H1 (cell line): Measurements from ENCODE around the gene ASCC3. TPM values are rescaled to one million over a fixed set of nuclear protein-coding genes. Genes with fewer than 3 reads are reported as not detected.

Source experiments
- CTCF ChIA-PET: fragments of 300-600 bp; sonication (Branson Sonifier 250); formaldehyde crosslinking; loops from one replicate; lab custom pipeline; 2021; ENCODE audit not compliant: partially characterized antibody; lab: Charles Lee
- POLR2A ChIA-PET: fragments of 300-600 bp; sonication (Branson Sonifier 250); formaldehyde crosslinking; loops from one replicate; lab custom pipeline; 2021; ENCODE audit warnings: inconsistent platforms; ENCODE audit not compliant: partially characterized antibody; lab: Charles Lee
- DNase-seq, 2 experiments: peaks; one replicate each; pipeline versions ENCODE4 v3.0.0 to v3.0.0-alpha.2; 2010 to 2022; ENCODE audit warnings: low spot score in 2 of 2, low read depth in 1 of 2, mixed read lengths in 1 of 2
- FAIRE-seq: peaks from 2 replicates; lab custom pipeline; 2011; peaks lifted over from hg19 to GRCh38; lab: Jason Lieb, UNC
- H2AFZ ChIP-seq: 2 replicates; pipeline ENCODE4 v1.8.1; 2012; ENCODE audit warnings: low read length, inconsistent platforms
- H2AK5ac ChIP-seq: 2 replicates; pipeline ENCODE4 v1.6.1; 2013; ENCODE audit warnings: low read depth, low read length
- H2BK120ac ChIP-seq: replicated peaks from 2 replicates; pipeline ENCODE3; 2013; ENCODE audit warnings: low read depth, low read length, inconsistent platforms
- H2BK12ac ChIP-seq: 2 replicates; pipeline ENCODE4 v1.6.1; 2013; ENCODE audit warnings: low read depth, low read length
- H2BK15ac ChIP-seq: 2 replicates; pipeline ENCODE4 v1.6.1; 2013; ENCODE audit warnings: low read length
- H2BK20ac ChIP-seq: 2 replicates; pipeline ENCODE4 v1.6.1; 2013; ENCODE audit warnings: low read length
- H2BK5ac ChIP-seq: 2 replicates; pipeline ENCODE4 v1.6.1; 2013; ENCODE audit warnings: low read depth, low read length
- H3K14ac ChIP-seq: 2 replicates; pipeline ENCODE4 v1.6.1; 2013; ENCODE audit warnings: inconsistent platforms; ENCODE audit not compliant: insufficient read length
- H3K18ac ChIP-seq: 2 replicates; pipeline ENCODE4 v1.6.1; 2013; ENCODE audit warnings: low read length; ENCODE audit errors: extremely low read depth
- H3K23ac ChIP-seq: 2 replicates; pipeline ENCODE4 v1.6.1; 2013; ENCODE audit warnings: inconsistent platforms; ENCODE audit not compliant: insufficient read length
- H3K23me2 ChIP-seq: 2 replicates; pipeline ENCODE4 v1.6.1; 2013; ENCODE audit warnings: low read depth, low read length
- H3K27ac ChIP-seq: 2 replicates; pipeline ENCODE4 v1.6.1; 2011; ENCODE audit warnings: low read depth, low read length, inconsistent platforms
- H3K27me3 ChIP-seq, 4 experiments: replicated peaks in 1 of 4; 1 replicate in 1 of 4; 2 replicates in 3 of 4; pipeline versions ENCODE4 v1.6.1 to v1.8.1; 2011 to 2013; ENCODE audit warnings: low read length in 3 of 4, mild to moderate bottlenecking in 3 of 4, inconsistent platforms in 2 of 4, mixed read lengths in 2 of 4, moderate library complexity in 1 of 4; ENCODE audit not compliant: control insufficient read depth in 3 of 4, insufficient read depth in 3 of 4; ENCODE audit errors: extremely low read depth in 1 of 4
- H3K36me3 ChIP-seq, 4 experiments: 2 replicates each; pipeline versions ENCODE4 v1.6.1 to v1.8.1; 2011 to 2013; ENCODE audit warnings: mild to moderate bottlenecking in 4 of 4, low read length in 3 of 4, moderate library complexity in 2 of 4, control low read depth in 1 of 4, inconsistent platforms in 1 of 4; ENCODE audit not compliant: insufficient read depth in 4 of 4, control insufficient read depth in 2 of 4
- H3K4ac ChIP-seq: replicated peaks from 2 replicates; pipeline ENCODE3; 2013; ENCODE audit warnings: low read length, low read depth, mixed read lengths, inconsistent platforms; ENCODE audit not compliant: insufficient read length
- H3K4me1 ChIP-seq, 4 experiments: replicated peaks in 1 of 4; 1 replicate in 1 of 4; 2 replicates in 3 of 4; pipeline versions ENCODE4 v1.6.1 to v1.8.1; 2011 to 2013; ENCODE audit warnings: low read length in 3 of 4, inconsistent platforms in 2 of 4, mixed read lengths in 1 of 4; ENCODE audit not compliant: insufficient read depth in 4 of 4, control insufficient read depth in 3 of 4
- H3K4me2 ChIP-seq, 2 experiments: 2 replicates each; pipeline versions ENCODE4 v1.6.1 to v1.8.1; 2011 to 2013; ENCODE audit warnings: low read depth in 2 of 2, low read length in 2 of 2, control low read depth in 1 of 2, inconsistent platforms in 1 of 2, mild to moderate bottlenecking in 1 of 2; ENCODE audit not compliant: insufficient read depth in 1 of 2
- H3K4me3 ChIP-seq, 4 experiments: fragments of 200-600, 300-600 bp in 1 of 4; sonication (generic), shearing (Covaris generic), sonication (Bioruptor Twin) in 1 of 4; 2 replicates each; pipeline versions ENCODE4 v1.5.1 to v1.8.1; 2011 to 2016; ENCODE audit warnings: low read length in 4 of 4, low read depth in 3 of 4, control low read depth in 2 of 4, inconsistent platforms in 2 of 4, mild to moderate bottlenecking in 2 of 4, mixed read lengths in 1 of 4, moderate library complexity in 1 of 4; ENCODE audit not compliant: insufficient read depth in 2 of 4; ENCODE audit errors: extremely low read depth in 1 of 4
- H3K56ac ChIP-seq: replicated peaks from 2 replicates; pipeline ENCODE3; 2013; ENCODE audit warnings: low read depth, mild to moderate bottlenecking, mixed read lengths, low read length, inconsistent platforms; ENCODE audit not compliant: insufficient read length
- H3K79me1 ChIP-seq: 2 replicates; pipeline ENCODE4 v1.6.1; 2013; ENCODE audit warnings: low read depth, low read length, control low read depth
- H3K79me2 ChIP-seq, 2 experiments: 2 replicates each; pipeline versions ENCODE4 v1.6.1 to v1.8.1; 2012 to 2013; ENCODE audit warnings: low read length in 2 of 2, mild to moderate bottlenecking in 2 of 2, inconsistent platforms in 1 of 2; ENCODE audit not compliant: insufficient read depth in 2 of 2, control insufficient read depth in 1 of 2
- H3K9ac ChIP-seq, 4 experiments: replicated peaks in 1 of 4; 1 replicate in 1 of 4; 2 replicates in 3 of 4; pipeline versions ENCODE4 v1.6.1 to v1.8.1; 2011 to 2013; ENCODE audit warnings: low read depth in 3 of 4, low read length in 3 of 4, control low read depth in 2 of 4, mild to moderate bottlenecking in 2 of 4, moderate library complexity in 2 of 4, inconsistent platforms in 1 of 4; ENCODE audit errors: extremely low read depth in 1 of 4
- H3K9me3 ChIP-seq, 2 experiments: 2 replicates each; pipeline versions ENCODE4 v1.6.1 to v1.8.1; 2012 to 2013; ENCODE audit warnings: mild to moderate bottlenecking in 2 of 2, moderate library complexity in 2 of 2, control low read depth in 1 of 2, inconsistent platforms in 1 of 2, low read depth in 1 of 2, low read length in 1 of 2, mixed read lengths in 1 of 2; ENCODE audit not compliant: insufficient read depth in 2 of 2
- H4K20me1 ChIP-seq, 2 experiments: replicated peaks in 1 of 2; 2 replicates each; pipeline versions ENCODE3 to v1.8.1; 2011 to 2013; ENCODE audit warnings: inconsistent platforms in 2 of 2, low read length in 2 of 2, mild to moderate bottlenecking in 1 of 2; ENCODE audit not compliant: insufficient read depth in 2 of 2, control insufficient read depth in 1 of 2
- H4K5ac ChIP-seq: 2 replicates; pipeline ENCODE4 v1.6.1; 2013; ENCODE audit warnings: low read length, low read depth, mixed read lengths, inconsistent platforms; ENCODE audit not compliant: insufficient read length
- H4K8ac ChIP-seq: 2 replicates; pipeline ENCODE4 v1.8.0; 2013; ENCODE audit warnings: mild to moderate bottlenecking, moderate library complexity, low read length, inconsistent platforms; ENCODE audit not compliant: insufficient read depth; ENCODE audit errors: extremely low read depth
- H4K91ac ChIP-seq: replicated peaks from 2 replicates; pipeline ENCODE3; 2013; ENCODE audit warnings: low read length, mixed read lengths, inconsistent platforms; ENCODE audit not compliant: insufficient read length
- BCL11A ChIP-seq, 2 experiments: IDR thresholded peaks; one replicate each; pipeline ENCODE4 v1.6.1; 2011; ENCODE audit warnings: low read depth in 2 of 2, low read length in 2 of 2, mild to moderate bottlenecking in 2 of 2
- CEBPB ChIP-seq: IDR thresholded peaks from 2 replicates; pipeline ENCODE4 v1.6.1; 2012; ENCODE audit warnings: low read depth, low read length
- FOSL1 ChIP-seq: IDR thresholded peaks from 2 replicates; pipeline ENCODE4 v1.6.1; 2011; ENCODE audit warnings: mild to moderate bottlenecking, low read depth, low read length, moderate library complexity; ENCODE audit not compliant: insufficient read depth
- KDM4A ChIP-seq: IDR thresholded peaks from one replicate; pipeline ENCODE4 v1.7.1; 2012; ENCODE audit warnings: low read depth, mild to moderate bottlenecking, moderate library complexity, low read length, inconsistent platforms; ENCODE audit not compliant: severe bottlenecking
- NANOG ChIP-seq: IDR thresholded peaks from 2 replicates; pipeline ENCODE4 v1.6.1; 2011; ENCODE audit warnings: low read length, low read depth, mild to moderate bottlenecking, inconsistent platforms; ENCODE audit not compliant: insufficient read depth, poor library complexity, severe bottlenecking
- RFX5 ChIP-seq: IDR thresholded peaks from 2 replicates; pipeline ENCODE4 v1.6.1; 2011; ENCODE audit warnings: low read depth, low read length, improper control_type of control experiment, borderline replicate concordance
- RXRA ChIP-seq: IDR thresholded peaks from 2 replicates; pipeline ENCODE4 v1.6.1; 2011; ENCODE audit warnings: low read depth, mild to moderate bottlenecking, low read length, moderate library complexity; ENCODE audit not compliant: insufficient read depth
- SIX5 ChIP-seq: IDR thresholded peaks from 2 replicates; pipeline ENCODE4 v1.6.1; 2011; ENCODE audit warnings: mild to moderate bottlenecking, low read depth, low read length
- USF2 ChIP-seq: IDR thresholded peaks from 2 replicates; pipeline ENCODE4 v1.6.1; 2011; ENCODE audit warnings: low read length, improper control_type of control experiment
- WGBS, 2 experiments: shearing (Covaris generic) in 1 of 2; methylation state at CpG; one replicate each; pipeline versions ENCODE4 v1.1.6 to v1.1.7; 2013 to 2015; ENCODE audit warnings: low lambda C conversion rate in 2 of 2, mixed read lengths in 2 of 2, inconsistent platforms in 1 of 2, low coverage in 1 of 2, missing lambda C conversion rate in 1 of 2; ENCODE audit not compliant: insufficient replicate concordance in 2 of 2, insufficient coverage in 1 of 2, insufficient read length in 1 of 2; ENCODE audit errors: extremely low coverage in 1 of 2, missing lambda C conversion rate in 1 of 2; 5-methylcytosine and 5-hydroxymethylcytosine counted together
- polyA plus RNA-seq, 7 experiments: library from polyadenylated mRNA; depleted of rRNA in 3 of 7; stranded (reverse) in 5 of 7; unstranded in 2 of 7; fragments of >200 nt in 5 of 7; fragments of 200-250 nt in 2 of 7; gene quantifications; 1 replicate in 5 of 7; 2 replicates in 1 of 7; 4 replicates in 1 of 7; pipeline versions ENCODE4 v1.2.1 to v1.2.3, GENCODE V29; 2011 to 2013; ENCODE audit warnings: missing spikeins in 2 of 7, mixed read lengths in 2 of 7
- total RNA-seq: library from RNA; stranded (reverse); fragmentation: NEBNext Ultra II Directional; extraction: Animal tissue kit (Norgen Biotek cat#: 25700); gene quantifications from 2 replicates; pipeline ENCODE4 v1.2.1, GENCODE V29; 2021

The ASCC3 gene
- total and polyA plus RNA-seq, 2 of the 8 experiments (the other 6 are each of a cell fraction or from before 2014, with no cell fraction given): 37.5 to 77.8 TPM

GRCh38 chr6:100626721-100627120 lies 254.4 kb downstream of the ASCC3 start:
- Histone ChIP-seq H3K23me2 (no peaks in the 10 kb centered on the region), H3K4ac (no peak overlapping the region)
- CTCF ChIA-PET: interaction anchor here (1.1 kb wide), 1 partner anchor 194 kb away, joined by 3 read pairs; no protein-coding TSS in a partner anchor

More at GRCh38 chr6:100626721-100627120, 254.4 kb downstream of the ASCC3 start:
- no peak for TF ChIP-seq SIX5
- no peak for TF ChIP-seq CEBPB
- no peak for TF ChIP-seq RXRA
- no peak for TF ChIP-seq RFX5
- TF ChIP-seq NANOG: no peak
- TF ChIP-seq USF2: no peak
- no peak for TF ChIP-seq FOSL1
- no peak for TF ChIP-seq KDM4A
- TF ChIP-seq BCL11A (IDR thresholded peaks at IDR 0.05; ENCODE audit: low read depth in 2 of 2, low read length in 2 of 2): no peak
- TF ChIP-seq, all 59 proteins: peak for 0
- H3K56ac ChIP-seq: no peak overlapping the region
- no peak overlapping the region for H4K91ac ChIP-seq
- H3K36me3 ChIP-seq: peaks cover 0 to 20% (median 3%) of the 10 kb centered on the region in 4 experiments; a peak in 4 of 8 replicates
- H3K27me3 ChIP-seq: no peaks in the 10 kb centered on the region
- H2BK20ac ChIP-seq: no peak overlapping the region
- POLR2A ChIA-PET: no interaction called here
- H3K14ac ChIP-seq: no peak overlapping the region
- H2BK12ac ChIP-seq: no peak overlapping the region
- no peaks in the 10 kb centered on the region for H3K4me1 ChIP-seq
- 0 out of 4 replicates have a peak, but pooled peaks cover 0 to 3% of the 10 kb centered on the region in 2 experiments for H3K9me3 ChIP-seq
- no peaks in the 10 kb centered on the region for H3K79me1 ChIP-seq
- H3K4me3 ChIP-seq: no peak overlapping the region
- no peak overlapping the region for H3K4me2 ChIP-seq
- no peak overlapping the region for H3K23ac ChIP-seq
- no peak overlapping the region for H2AK5ac ChIP-seq
- H3K9ac ChIP-seq: no peak overlapping the region
- no peak for FAIRE-seq
- H2BK15ac ChIP-seq: no peak overlapping the region
- no peak overlapping the region for H3K18ac ChIP-seq
- H4K5ac ChIP-seq: no peak overlapping the region
- no peak overlapping the region for H3K27ac ChIP-seq
- no peak for DNase-seq
- no peak overlapping the region for H4K8ac ChIP-seq
- no peaks in the 10 kb centered on the region for H4K20me1 ChIP-seq
- H2BK120ac ChIP-seq: no peak overlapping the region
- H2AFZ ChIP-seq: no peak overlapping the region
- no peak overlapping the region for H2BK5ac ChIP-seq
- H3K79me2 ChIP-seq: no peaks in the 10 kb centered on the region
- WGBS, 2 experiments: 95% methylated on average over 1 of the region's 1 CpG; no CpG with 5 or more reads in 1 of the 2 experiments
